Activated naive CD4-positive, alpha-beta T cell (primary cell): ENCODE data around the gene ATP11A.

Source experiments
- DNase-seq, 4 experiments: peaks; one replicate each; lab custom pipeline; 2025; lab: John Stamatoyannopoulos, UW

The ATP11A gene

DNA sequence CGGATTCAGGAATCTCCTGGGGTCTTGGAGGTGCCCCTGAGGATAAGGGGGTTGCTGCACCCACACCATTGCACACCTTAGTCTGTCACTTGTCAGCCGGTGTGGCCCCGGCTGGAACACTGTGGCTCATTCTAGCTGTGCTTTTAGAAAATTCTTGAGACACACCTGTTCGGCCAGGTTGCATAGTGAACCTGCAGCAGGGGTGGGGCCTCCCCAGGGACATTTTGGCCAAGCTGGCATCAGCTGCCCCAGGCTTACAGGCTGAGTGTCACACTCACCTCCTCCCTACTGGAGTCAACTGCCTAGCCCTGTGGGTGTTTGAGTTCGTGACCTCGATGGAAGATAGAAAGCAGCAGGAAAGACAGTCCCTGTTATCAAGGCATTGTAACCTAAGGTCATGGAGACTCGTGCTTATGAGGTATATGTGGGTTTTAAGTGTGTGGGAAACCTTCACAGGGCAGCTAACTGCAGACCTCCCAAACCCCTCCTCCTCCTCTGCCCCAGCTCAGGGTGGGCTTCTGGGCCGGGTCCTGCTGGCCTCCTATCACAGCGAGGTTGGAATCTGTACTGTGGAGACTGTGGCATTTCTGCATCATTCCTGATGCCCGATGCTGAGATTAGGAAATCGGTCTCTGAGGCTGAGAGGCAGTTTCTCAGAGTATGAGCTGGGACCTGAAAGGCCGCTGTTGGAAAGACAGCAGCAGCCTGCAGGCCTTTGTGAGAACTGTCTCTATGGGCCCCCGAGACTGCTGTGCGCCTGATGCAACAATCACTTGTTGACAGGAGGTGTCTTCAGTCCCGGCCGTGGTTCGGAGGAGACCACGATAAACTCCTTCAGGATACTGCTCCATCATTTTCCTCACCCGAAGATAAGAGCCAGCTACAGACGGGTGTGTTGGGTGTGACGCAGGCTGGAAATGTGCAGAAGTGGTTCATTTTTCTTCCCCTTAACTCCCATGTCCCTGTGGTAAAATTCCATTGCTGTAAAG lies 72.2 kb downstream of the ATP11A start:
- no peak for DNase-seq

DNA sequence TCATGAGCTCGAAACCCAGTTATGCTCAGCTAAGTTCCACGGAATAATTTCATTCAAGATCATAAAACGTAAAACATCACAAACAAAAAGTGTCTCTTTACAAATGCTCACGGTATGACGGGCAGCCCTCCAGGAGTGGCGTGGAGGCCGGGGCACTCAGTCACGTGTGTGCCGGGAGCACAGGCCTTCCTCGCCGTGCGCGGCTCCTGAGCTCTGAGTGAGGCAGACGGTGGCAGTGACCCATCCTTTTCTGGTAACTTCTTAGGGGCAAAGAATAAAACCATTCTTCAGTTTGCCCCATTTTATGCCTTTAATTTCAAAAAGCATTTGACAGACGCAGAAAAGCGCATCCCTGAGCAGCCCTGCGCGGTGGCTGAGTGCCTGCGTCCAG lies 72.8 kb downstream of the ATP11A start:
- DNase-seq, result no peak

DNA sequence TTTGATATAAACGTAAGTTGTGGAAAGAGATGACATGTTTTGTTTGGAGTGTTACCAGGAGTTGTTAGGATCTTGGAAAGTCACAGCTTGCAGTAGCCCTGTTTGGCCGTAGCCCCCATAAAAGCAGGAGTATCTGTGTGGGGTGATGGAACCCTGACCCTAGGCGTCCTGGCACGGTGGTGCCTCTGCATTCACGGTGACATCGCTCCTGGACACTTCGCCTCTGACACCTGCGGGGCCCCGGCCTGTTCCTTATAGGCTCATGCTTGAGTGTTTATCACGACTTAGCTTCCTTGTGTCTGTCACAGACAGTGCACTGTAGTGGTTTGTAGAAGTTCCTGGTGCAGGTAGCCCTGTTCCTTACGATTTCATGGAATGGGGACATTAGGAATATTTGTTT lies 74.2 kb downstream of the ATP11A start:
- DNase-seq, result no peak

DNA sequence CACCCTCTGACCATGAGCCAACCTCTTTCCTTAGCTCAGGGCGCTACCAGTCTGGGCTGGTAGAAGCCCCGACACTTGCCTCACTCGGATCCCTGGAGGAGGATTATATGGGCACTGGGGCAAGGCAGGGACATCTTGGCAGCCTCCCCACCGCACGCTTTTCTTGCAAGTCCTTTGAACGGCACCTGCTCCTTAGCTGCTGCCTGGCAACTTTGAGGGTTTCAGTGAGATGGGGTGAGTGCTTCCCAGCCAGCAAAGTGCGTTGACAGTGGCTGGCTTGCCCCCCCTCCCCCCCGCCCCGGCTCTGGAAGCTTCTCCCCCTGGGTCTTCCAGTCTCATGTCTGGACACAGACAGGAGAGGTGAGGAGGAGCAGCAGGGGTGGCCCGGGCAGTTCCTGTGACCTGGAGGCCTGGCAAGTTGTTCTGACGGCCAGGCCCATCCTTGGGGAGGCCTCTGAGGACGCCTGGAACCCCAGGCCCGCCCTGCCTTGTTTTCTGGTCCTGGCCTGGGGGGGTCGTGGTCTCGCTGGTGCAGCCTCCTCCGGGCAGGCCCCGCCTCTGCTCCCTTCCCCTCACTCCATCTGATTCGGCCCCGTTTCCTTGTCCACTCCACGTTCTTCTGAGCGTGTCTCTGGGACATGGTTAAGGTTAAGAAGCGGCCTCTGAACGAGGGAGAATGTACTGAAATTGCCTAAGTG lies 75.2 kb downstream of the ATP11A start:
- no peak for DNase-seq

DNA sequence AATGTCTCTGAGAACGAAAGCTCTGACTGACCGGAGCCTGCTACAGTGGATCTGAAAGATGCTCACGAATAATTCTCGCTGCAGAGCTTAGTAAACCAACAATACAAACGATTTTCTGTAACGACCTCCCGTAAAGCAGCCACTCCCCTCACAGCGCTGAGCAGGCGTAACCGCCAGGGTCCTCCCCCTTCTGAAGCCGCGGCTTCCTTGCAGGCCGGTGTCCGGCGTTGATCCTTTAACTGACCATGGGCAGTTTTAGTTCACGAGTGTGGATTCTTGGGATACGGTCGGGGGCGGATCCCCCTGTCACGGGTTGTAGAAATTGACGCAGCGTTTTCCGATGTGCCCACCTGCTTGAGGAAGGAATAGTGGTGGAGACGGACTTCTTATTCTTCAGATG lies 75.9 kb downstream of the ATP11A start:
- DNase-seq, result no peak

DNA sequence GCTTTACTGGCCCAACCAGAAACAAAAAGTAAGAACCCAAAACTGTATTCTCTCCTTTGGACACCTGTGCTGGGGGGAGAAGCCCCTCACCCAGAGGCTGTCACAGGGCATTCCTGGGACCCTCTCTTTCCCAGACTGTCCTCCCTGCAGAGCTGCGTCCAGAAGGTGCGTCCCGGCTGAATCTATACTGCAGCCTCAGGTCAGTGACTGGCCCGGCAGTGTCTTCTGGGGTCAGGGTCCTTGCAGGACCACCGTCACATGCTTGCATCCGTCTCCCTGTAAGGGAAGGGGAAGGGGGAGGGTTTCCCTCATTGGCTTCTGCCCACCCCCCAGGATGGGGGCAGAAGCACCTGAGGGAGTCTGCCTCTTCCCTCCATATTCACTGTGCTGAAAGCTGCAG lies 76.5 kb downstream of the ATP11A start:
- DNase-seq, result no peak

DNA sequence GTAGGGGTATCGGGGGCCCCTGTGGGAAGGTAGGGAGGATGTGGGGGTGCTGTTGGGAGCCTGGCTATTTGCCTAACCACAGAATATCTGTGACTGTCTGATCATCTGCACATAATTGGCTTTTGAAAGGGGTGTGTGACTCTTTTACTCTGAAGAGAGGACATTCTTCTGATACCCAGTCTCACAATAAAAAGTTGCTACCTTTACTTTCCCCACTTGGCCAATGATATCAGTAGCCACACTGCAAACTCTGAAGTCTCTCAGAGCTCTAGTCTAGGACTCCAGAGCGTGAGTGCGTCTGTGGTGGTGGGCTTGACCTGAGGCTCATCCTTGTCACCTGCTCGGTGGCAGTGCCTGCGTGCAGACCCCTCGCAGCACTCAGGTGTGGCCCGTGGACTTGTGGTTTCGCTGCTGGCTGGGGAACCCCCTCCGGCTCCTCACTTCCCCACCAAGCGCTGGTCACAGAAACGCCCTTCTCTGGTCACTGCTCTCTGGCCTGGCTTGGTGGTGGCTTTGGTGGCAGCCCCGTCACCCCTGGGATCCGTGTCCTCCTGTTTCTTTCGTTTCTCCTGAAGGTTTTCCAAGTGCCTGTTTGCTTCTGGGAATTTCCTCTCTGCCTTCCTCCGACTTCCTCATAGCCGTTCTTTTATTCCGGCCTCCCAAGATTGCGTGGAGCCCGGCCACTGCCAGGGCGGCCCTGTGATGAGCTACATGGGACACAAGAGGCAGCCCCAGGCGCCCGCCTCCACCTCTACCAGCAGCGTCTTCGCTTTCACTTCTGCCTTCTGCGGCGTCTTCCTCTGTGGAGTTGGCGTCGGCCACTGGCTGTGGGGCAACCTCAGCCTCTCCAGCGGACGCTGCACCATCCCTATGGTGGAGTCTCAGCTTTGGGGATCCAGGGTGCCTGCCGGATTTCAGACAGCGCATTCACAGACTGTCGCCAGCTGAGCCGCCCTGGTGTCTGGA lies 78.0 kb downstream of the ATP11A start:
- no peak for DNase-seq

DNA sequence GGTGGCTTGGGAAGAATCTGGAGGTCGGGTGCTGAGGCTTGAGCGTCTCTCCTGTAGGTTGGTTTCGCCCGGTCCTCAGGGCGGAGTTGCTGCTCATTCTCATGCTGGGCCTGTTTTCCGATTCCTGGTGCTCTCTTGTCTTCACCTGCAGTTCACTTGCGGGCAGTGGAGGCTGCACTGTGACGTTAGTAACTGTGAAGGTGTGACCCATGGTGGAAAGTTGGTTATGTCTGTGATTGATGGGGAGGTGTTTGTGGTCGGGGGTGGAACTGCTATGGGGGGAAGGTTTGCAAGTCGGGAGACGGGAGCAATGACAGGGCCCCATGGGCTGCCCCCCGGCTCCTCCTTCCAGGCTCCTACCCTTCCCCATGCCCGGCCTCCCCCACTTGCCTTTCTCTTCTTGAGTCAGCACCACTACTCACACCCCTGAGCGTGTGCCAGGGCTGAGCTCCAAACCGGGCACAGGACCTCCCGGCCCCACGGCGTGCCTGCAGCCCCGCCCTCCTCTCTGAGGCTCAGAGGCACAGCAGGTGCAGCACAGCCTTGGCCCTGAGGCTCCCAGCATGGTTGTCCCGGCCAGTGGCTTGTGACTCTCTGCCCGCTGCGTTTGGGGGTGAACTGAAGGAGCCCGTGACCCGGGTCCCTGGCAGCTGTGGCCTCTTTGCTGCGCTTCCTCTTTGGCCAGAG lies 79.1 kb downstream of the ATP11A start:
- DNase-seq, result no peak

DNA sequence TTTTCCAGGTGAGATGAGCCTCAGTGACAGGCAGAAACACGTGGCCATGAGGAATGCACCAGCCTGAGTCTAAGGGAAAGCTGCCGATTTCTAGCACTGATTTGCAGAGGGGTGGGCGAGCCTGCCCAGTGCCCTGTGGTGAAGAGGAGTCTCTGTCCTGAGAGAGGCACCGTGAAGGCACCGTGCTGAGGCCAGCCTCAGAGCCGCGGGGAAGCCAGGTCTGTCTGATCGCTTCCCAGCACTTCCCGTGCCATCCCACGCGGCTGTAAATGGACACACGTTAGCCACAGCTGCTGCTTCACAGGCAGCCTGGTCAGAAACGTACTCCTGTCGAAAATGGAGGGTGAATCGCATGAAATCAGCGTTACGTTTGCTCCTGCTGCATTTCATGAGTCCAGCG lies 79.8 kb downstream of the ATP11A start:
- no peak for DNase-seq

DNA sequence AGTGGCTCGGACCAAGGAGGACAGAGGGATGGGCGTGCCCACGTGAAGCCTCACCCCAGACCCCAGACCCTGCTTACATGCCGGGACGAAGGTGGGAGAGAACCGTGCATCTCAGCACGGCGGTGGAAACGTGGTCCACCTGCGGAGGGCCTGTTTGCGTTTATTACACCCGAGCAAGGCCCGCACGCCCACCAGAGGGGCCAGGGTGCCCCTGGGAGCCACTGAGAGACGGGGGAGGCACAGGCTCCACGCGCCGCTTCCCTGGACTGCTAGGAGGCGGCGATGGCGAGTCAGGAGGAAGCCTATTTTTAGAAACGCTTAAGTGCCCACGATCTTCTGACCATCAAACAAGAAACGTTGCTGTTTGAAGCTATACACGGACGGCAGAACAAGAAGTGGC lies 80.7 kb downstream of the ATP11A start:
- DNase-seq, result no peak

DNA sequence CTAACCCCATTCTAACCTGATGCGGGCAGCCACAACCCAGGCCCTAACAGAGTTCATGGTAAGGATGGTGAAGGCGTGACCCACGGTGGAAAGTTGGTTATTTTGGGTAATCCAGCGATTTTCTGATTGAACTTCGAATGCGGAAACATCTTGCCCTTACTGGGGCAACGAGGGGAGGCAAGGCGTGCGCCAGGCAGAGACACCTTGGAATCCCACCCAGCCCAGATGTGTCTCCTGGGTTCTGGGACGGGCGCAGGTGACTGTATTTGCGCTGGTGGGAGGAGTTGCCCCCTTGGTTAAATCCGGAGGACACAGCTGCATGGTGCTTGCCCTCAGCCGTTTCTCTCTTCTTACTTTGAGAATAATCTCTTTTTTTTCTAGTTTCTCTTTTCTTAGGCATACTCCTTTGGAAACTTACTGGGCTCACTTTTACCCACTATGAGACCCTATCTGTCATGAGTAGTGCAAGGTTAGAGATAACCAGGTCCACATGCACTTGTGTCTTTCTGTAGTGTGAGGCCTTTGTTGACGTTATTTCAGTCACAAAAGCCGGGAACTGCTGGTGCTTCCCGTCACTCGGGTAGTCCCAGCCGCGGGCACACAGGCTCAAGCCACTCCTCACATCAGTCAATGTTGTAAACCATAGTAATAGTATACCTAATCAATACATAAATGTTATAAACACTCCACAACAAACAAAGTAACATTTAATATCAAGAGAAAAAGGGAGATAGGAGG lies 81.5 kb downstream of the ATP11A start:
- no peak for DNase-seq

DNA sequence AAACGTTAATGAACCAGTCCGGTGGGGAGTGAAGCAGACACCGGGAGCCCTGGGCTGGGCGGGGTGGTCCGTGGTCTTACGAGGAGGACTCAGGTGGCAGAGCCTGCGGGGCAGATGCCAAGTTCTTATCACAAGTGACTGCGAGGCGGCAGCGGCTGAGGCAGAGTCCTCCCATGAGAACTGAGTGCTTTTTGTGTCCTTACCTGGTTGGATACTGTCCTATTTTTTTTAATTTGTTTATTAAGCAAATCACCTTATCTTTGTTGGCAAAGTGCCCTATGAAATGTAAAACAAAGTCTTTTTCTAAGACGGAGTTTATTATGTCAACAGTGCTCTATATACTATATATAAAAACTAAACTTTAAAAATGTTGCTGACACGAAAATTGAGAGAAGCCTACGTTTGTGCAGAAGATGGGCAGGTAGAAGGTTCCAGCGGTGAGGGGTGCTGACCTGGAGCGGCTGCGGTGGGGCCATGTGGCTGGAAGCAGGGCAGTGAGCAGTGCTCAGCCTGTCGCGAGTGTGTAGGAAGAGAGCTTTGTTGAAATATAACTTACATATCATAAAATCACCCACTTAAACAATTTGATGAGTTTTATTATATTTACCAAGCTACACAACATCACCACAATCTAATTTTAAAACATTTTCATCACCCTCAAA lies 82.2 kb downstream of the ATP11A start:
- no peak for DNase-seq

DNA sequence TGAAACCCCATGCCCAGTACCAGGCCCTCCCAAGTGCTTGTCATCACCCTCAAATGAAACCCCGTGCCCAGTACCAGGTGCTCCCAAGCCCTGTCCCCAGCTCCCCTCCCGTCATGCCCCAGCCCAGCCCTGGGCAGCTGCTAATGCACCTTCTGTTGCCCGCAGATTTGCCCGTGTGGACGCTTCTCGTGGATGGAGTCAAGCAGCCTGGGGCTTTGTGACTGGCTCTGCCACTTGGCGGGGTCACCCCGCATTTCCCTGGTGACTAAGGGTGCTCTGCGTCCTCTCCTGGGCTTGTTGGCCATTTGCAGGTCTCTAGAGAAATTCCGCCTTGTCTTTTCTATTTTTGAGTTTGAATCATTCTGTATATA lies 82.7 kb downstream of the ATP11A start:
- no peak for DNase-seq

DNA sequence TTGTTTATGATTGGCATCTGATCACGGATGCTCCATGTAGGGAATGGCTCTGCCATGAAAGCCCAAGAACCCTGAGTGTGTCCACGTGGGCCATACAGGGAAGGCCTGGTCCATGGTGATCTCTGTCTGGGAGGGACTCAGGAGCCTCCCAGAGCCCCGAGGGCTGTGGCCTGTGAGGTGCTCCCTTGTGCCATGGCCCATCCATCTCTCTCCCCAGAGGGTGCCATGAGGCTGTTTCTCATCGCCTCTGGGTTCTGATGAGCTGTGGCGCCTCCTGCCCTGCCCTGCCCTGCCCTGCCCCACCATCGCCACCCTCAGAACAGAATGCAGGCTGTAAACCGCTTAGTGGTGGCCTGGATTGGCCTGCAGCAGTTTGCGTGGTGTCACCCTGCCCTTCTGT lies 83.1 kb downstream of the ATP11A start:
- no peak for DNase-seq

DNA sequence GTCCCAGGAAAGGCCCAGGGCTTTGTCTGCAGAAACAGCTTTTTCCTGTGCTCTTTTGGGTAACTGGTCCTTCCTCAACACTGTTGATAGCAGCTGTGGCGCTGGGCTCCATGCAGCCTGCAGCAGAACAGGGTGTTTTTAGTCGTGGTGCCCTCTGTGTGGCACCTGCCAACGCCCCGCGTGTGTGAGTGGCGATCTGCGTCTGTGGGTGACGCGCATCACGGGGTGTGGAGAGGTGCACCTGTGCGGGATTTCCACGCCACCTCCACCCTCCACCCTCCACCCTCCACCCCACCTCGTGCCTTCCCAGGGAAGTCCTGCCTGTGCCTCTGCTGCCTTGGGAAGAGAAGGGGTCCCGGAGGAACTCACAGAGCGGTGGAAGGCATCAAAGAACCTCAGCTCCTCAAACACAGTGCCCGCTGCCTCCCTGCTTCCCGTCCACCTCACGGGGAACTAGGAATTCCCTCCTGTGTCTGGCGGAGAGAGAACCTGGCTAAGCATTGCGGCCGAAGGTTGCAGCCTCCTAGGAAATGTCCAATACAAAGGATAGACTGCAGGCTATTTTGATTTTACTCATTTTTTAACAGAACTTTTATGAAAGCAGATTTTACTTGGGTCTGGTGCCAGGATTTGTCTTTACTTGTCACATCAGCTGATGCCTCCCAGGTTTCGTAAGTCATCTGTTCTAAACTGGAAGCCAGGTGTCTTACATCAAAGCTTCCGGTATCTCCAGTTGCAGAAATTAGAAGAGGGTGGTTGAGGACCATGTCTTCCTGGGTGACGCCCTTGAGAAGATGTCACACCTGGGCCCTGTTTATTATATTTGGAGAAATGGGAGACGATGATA lies 84.0 kb downstream of the ATP11A start:
- no peak for DNase-seq

DNA sequence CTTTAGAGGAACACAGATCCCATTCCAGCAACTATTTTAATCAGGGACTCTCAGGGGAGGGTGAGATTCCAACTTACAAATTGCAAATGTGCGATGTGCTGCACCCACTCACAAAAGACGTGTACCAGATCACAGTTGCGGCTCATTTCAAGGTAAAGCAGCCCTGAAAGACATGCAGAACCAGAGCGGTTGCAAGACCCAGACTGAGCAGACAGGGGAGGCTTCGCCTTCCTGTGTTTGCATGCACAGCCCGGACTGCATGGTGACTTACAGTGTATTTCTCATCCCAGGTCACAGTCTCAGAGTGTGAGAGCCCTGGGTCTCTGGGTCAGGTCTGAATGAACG lies 84.6 kb downstream of the ATP11A start:
- no peak for DNase-seq

DNA sequence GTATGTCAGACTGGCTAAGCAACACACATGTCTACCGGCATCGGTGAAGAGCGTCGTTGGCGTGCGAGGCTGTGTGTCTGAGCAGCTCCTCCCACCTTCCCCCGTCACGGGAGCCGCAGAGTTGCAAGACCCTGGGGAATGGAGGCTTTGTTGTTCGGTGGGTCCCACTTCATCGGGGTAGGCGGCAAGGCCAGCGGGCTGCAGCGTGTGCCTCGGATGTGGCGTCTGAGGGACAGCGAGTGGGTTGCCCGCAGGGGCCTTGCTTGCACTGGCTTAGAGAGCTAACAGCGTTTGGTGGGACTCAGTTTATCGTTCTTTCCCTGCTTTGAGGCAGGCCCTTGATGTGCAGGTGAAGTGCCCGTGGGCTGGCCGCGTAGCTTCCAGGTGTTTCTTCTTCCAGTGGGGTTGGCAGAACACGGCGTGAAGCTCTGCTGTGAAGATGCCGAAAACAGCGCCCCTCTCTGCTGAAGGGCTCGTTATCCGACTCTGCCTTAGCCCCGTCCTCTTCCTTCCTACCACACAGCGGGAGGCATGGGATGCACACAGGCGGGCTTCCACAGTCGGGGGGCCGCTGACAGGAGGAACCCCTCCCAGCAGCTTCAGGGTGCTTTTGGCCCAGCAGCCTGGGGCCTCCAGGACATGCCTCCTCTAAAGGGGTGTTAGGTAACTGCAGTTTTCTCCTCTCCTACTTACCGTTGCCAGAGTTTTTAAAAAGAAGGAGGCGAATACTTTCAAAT lies 85.2 kb downstream of the ATP11A start:
- no peak for DNase-seq

DNA sequence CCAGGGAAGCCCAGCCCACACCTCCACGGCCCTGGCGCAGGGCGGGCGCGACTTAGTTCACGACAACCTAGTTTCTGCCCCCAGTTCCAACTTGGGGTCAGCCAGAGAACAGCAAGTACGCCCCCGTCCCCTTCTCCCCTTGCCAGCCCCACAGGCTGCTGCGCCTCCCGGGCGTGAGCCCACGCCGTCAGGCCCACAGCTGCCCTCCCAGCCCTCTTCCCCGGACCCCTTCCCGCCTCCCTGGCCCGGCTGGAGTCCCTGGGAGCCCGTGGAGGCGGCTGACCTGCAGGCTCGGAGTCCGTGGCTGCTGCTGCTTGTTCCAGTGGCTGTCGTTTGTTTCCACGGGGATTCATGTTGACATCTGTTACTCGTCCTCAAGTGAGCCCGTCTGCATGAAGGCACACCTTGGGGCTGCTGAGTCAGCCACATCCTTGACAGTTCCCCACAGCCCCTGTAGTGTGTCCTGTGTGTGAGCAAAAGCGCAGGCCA lies 86.0 kb downstream of the ATP11A start:
- DNase-seq, result no peak

DNA sequence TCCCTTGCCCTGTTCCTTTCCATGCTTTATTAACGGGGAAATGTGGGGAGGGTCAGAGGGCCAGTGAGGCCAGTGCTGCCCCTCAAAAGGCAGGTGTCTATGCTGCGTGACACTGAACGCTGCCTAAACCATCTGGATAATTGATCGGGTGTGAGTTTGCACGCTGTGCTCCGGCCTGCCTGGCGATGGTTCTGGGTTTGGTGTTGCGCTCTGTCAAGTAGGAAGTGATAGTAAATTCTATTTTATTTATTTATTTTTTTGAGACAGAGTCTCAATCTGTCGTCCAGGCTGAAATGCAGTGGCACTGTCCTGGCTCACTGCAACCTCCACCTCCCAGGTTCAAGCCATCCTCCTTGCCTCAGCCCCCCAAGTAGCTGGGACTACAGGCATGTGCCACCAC lies 86.5 kb downstream of the ATP11A start:
- no peak for DNase-seq
